GM12878 (cell line): ENCODE measurements around the gene GFOD2. TPM values are rescaled to one million over a fixed set of nuclear protein-coding genes. Genes with fewer than 3 reads are reported as not detected.

ENCODE experiments used
- ATAC-seq: fragments of 200-7000 bp; cut with Tn5 transposase; 3 replicates; pipeline ENCODE4 v1.9.1; 2020; ENCODE audit warnings: mild to moderate bottlenecking, moderate library complexity
- BruUV-seq: library from RNA; stranded (reverse); fragments of 400-500 nt; replicated peaks from 2 replicates; lab custom pipeline; 2021; lab: Mats Ljungman, UMichigan
- CTCF ChIA-PET: fragments of 300-600 bp; sonication (Branson Sonifier 250); formaldehyde crosslinking; extraction: SDS; loops from one replicate; lab custom pipeline; 2021; ENCODE audit warnings: inconsistent platforms; lab: Yijun Ruan, JAX
- POLR2A ChIA-PET: fragments of 350-600 bp; formaldehyde crosslinking; extraction: SDS; loops from one replicate; lab custom pipeline; 2021; ENCODE audit warnings: inconsistent platforms; lab: Charles Lee
- RAD21 ChIA-PET: fragments of 300-600 bp; sonication (Branson Sonifier 250); formaldehyde crosslinking; loops from one replicate; lab custom pipeline; 2023; ENCODE audit warnings: antibody characterized with exemption; ENCODE audit not compliant: unreplicated experiment; lab: Charles Lee
- SMC1A ChIA-PET: fragments of 300-600 bp; sonication (Branson Sonifier 250); formaldehyde crosslinking; loops from one replicate; lab custom pipeline; 2023; ENCODE audit not compliant: unreplicated experiment, uncharacterized antibody; lab: Charles Lee
- DNase-seq: peaks from one replicate; pipeline ENCODE4 v3.0.0-alpha.2; 2011; ENCODE audit warnings: low read depth, low spot score
- FAIRE-seq: peaks from 3 replicates; lab custom pipeline; 2011; peaks lifted over from hg19 to GRCh38; lab: Jason Lieb, UNC
- H2AFZ ChIP-seq: 2 replicates; pipeline ENCODE4 v1.6.0; 2011; ENCODE audit warnings: low read depth, low read length, control low read depth; ENCODE audit not compliant: control insufficient read depth
- H3K27ac ChIP-seq: 2 replicates; pipeline ENCODE4 v1.5.1; 2011; ENCODE audit warnings: control low read depth; ENCODE audit not compliant: control insufficient read depth, insufficient read depth
- H3K27me3 ChIP-seq, 2 experiments: replicated peaks in 1 of 2; 2 replicates each; pipeline versions ENCODE4 v1.6.0 to v1.6.1; 2011; ENCODE audit warnings: low read length in 1 of 2; ENCODE audit not compliant: control insufficient read depth in 2 of 2, insufficient read depth in 2 of 2
- H3K36me3 ChIP-seq, 2 experiments: 2 replicates each; pipeline ENCODE4 v1.5.1; 2011; ENCODE audit warnings: low read length in 1 of 2; ENCODE audit not compliant: control insufficient read depth in 2 of 2, insufficient read depth in 2 of 2
- H3K4me1 ChIP-seq: 2 replicates; pipeline ENCODE4 v1.6.1; 2011; ENCODE audit warnings: mild to moderate bottlenecking, low read length, moderate library complexity, mixed read lengths; ENCODE audit not compliant: control insufficient read depth, insufficient read depth
- H3K4me2 ChIP-seq: 2 replicates; pipeline ENCODE4 v1.6.0; 2011; ENCODE audit warnings: control low read depth; ENCODE audit not compliant: control insufficient read depth, insufficient read depth
- H3K4me3 ChIP-seq: fragments of 200-600 bp; sonication (generic); 2 replicates; pipeline ENCODE4 v1.5.1; 2016
- H3K79me2 ChIP-seq: 2 replicates; pipeline ENCODE4 v1.6.0; 2011; ENCODE audit warnings: low read length; ENCODE audit not compliant: control insufficient read depth, insufficient read depth
- H3K9ac ChIP-seq: 2 replicates; pipeline ENCODE4 v1.8.0; 2011; ENCODE audit warnings: low read length, control low read depth, mixed read lengths; ENCODE audit not compliant: control insufficient read depth, insufficient read depth
- H3K9me3 ChIP-seq: replicated peaks from 3 replicates; pipeline ENCODE4 v1.5.1; 2011; ENCODE audit warnings: mild to moderate bottlenecking, low read length; ENCODE audit not compliant: control insufficient read depth, insufficient read depth
- H4K20me1 ChIP-seq: 2 replicates; pipeline ENCODE4 v1.6.0; 2011; ENCODE audit not compliant: control insufficient read depth, insufficient read depth
- ASH2L ChIP-seq: fragments of 300-600, 200-600 bp; sonication (generic); IDR thresholded peaks from 2 replicates; pipeline ENCODE4 v1.6.1; 2017; ENCODE audit warnings: low read depth, mild to moderate bottlenecking, borderline replicate concordance
- CEBPZ ChIP-seq: fragments of 150-350 bp; IDR thresholded peaks from 2 replicates; pipeline ENCODE4 v1.6.1; 2016; ENCODE audit warnings: low read depth, low read length
- E2F8 ChIP-seq: fragments of 450-650 bp; IDR thresholded peaks from 2 replicates; pipeline ENCODE4 v1.6.1; 2018; ENCODE audit warnings: mild to moderate bottlenecking, low read depth, moderate library complexity; ENCODE audit not compliant: partially characterized antibody
- JUND ChIP-seq: IDR thresholded peaks from 2 replicates; pipeline ENCODE4 v1.6.1; 2012; ENCODE audit warnings: low read depth, mild to moderate bottlenecking, low read length, improper control_type of control experiment, moderate library complexity
- NKRF ChIP-seq: fragments of 450-650 bp; conservative IDR thresholded peaks from 2 replicates; pipeline ENCODE4 v1.6.1; 2017; ENCODE audit warnings: mild to moderate bottlenecking, moderate library complexity
- PAX5 ChIP-seq: IDR thresholded peaks from 2 replicates; pipeline ENCODE4 v1.6.1; 2011; ENCODE audit warnings: low read depth, low read length, borderline replicate concordance
- PAX8 ChIP-seq: fragments of 450-650 bp; IDR thresholded peaks from 2 replicates; pipeline ENCODE4 v1.6.1; 2017; ENCODE audit warnings: mild to moderate bottlenecking, moderate library complexity
- YY1 ChIP-seq: IDR thresholded peaks from 2 replicates; pipeline ENCODE4 v1.6.1; 2011; ENCODE audit warnings: low read depth, mild to moderate bottlenecking, low read length
- WGBS: methylation state at CpG from one replicate; pipeline ENCODE4 v1.1.6; 2016; ENCODE audit warnings: low lambda C conversion rate; ENCODE audit not compliant: insufficient replicate concordance, insufficient coverage; ENCODE audit errors: missing lambda C conversion rate; 5-methylcytosine and 5-hydroxymethylcytosine counted together
- in situ Hi-C: fragments of 300-500 bp; cut with MboI; formaldehyde crosslinking; loops from 9 replicates; pipeline ENCODE4 v1.14.3; 2018; ENCODE audit warnings: mixed read lengths
- intact Hi-C: fragments of 100-400 bp; cut with micrococcal nuclease; formaldehyde crosslinking; loops from one replicate; pipeline ENCODE4 v1.14.2; 2022; ENCODE audit not compliant: unreplicated experiment
- polyA plus RNA-seq, 11 experiments: library from polyadenylated mRNA; depleted of rRNA in 4 of 11; unstranded in 6 of 11; stranded (reverse) in 5 of 11; fragments of >200 nt; fragmentation: Nextera tagmentation in 4 of 11; fragmentation: Illumina TruSeq in 1 of 11; extraction: Ambion mirVana in 4 of 11; extraction: Trizol in 1 of 11; gene quantifications; 1 replicate in 1 of 11; 2 replicates in 10 of 11; pipeline versions ENCODE4 v1.2.1 to v1.2.3, GENCODE V29; 2011 to 2016; ENCODE audit warnings: inconsistent platforms in 2 of 11, missing spikeins in 2 of 11, low read depth in 1 of 11
- total RNA-seq, 4 experiments: library from RNA; depleted of rRNA in 3 of 4; stranded (reverse); fragments of >200 nt in 3 of 4; fragmentation: Illumina TruSeq in 1 of 4; extraction: Trizol in 1 of 4; gene quantifications; 2 replicates each; pipeline versions ENCODE4 v1.2.1 to v1.2.3, GENCODE V29; 2013 to 2021

GFOD2 gene
- total and polyA plus RNA-seq, 10 of the 15 experiments (the other 5 are each of a cell fraction or from before 2014, with no cell fraction given), result 2.0 to 15.9 (median 12.0) TPM

GRCh38 chr16:67729636-67730248, 10.6 kb upstream of the GFOD2 start:
- H3K27me3 ChIP-seq, result no peaks in the 10 kb centered on the region
- H2AFZ ChIP-seq, result no peak overlapping the region
- in situ Hi-C loops (no loop called here), intact Hi-C loops (no loop called here)
- DNase-seq (no peak), FAIRE-seq (no peak), ATAC-seq (no peak)
- TF ChIP-seq E2F8 (no peak), JUND (no peak), NKRF (no peak), PAX5 (no peak), ASH2L (no peak), CEBPZ (no peak), PAX8 (no peak), YY1 (no peak)
- no peaks in the 10 kb centered on the region for H4K20me1 ChIP-seq
- no TSS peak for BruUV-seq
- no peak overlapping the region for H3K4me3 ChIP-seq
- ChIA-PET POLR2A (interaction anchor here (0.5 to 2.3 kb wide), 2 partner anchors 10 to 106 kb away, joined by 3 to 8 read pairs; partner anchors contain the start of gene GFOD2), RAD21 (no interaction called here), SMC1A (interaction anchor here (1.2 kb wide), 1 partner anchor 207 kb away, joined by 4 read pairs; the partner anchor contains the start of gene PSMB10), CTCF (interaction anchor here (0.6 to 1.3 kb wide), 3 partner anchors 60 to 87 kb away, joined by 3 read pairs; no protein-coding TSS in a partner anchor)
- H3K4me1 ChIP-seq, result no peaks in the 10 kb centered on the region
- H3K79me2 ChIP-seq, result no peaks in the 10 kb centered on the region
- WGBS, result 98% methylated on average over 14 of the region's 14 CpGs
- no peak overlapping the region for H3K27ac ChIP-seq
- H3K36me3 ChIP-seq, result peaks cover 21 to 33% of the 10 kb centered on the region in 2 experiments; a peak in 3 of 4 replicates
- no peak overlapping the region for H3K9ac ChIP-seq
- H3K9me3 ChIP-seq, result no peaks in the 10 kb centered on the region
- H3K4me2 ChIP-seq, result no peak overlapping the region
